ENCODE results near the gene TOX4. TPM values are rescaled to one million over a fixed set of nuclear protein-coding genes. Genes with fewer than 3 reads are reported as not detected.
"Not testable (repeated sequence)": the region's sequence is repeated elsewhere in the genome, so short reads cannot be mapped to it uniquely, and the experiment has no call there.

The TOX4 gene
- total RNA-seq, 1 experiment from 2014 or later: 21.2 TPM

- in situ Hi-C loops (cut with HindIII; ENCODE audit: low pct_unique_long_range_greater_than_20kb, low sequenced_read_pairs): no loop called here
- peak; percentile 33 for DNase-seq (ENCODE audit: low read depth, low spot score)
Measured at GRCh38 chr14:21525962-21526671, 49.1 kb downstream of the TOX4 start, which contains the start of gene SALL2. TSS of gene SALL2 (minus strand) at chr14:21526346. CDS start at chr14:21526127, 219 bp downstream.

GRCh38 chr14:21526672-21527317, 49.8 kb downstream of the TOX4 start:
- no peak for DNase-seq (ENCODE audit: low read depth, low spot score)
- in situ Hi-C loops (cut with HindIII; ENCODE audit: low pct_unique_long_range_greater_than_20kb, low sequenced_read_pairs): no loop called here

- DNase-seq (ENCODE audit: low read depth, low spot score): no peak
- in situ Hi-C loops (cut with HindIII; ENCODE audit: low pct_unique_long_range_greater_than_20kb, low sequenced_read_pairs): no loop called here
Measured at GRCh38 chr14:21527318-21527679, 50.3 kb downstream of the TOX4 start.

GRCh38 chr14:21528381-21529348, 51.7 kb downstream of the TOX4 start:
- no peak for DNase-seq (ENCODE audit: low read depth, low spot score)
- in situ Hi-C loops (cut with HindIII; ENCODE audit: low pct_unique_long_range_greater_than_20kb, low sequenced_read_pairs): no loop called here

GRCh38 chr14:21529515-21529914, 52.5 kb downstream of the TOX4 start:
- in situ Hi-C loops (cut with HindIII; ENCODE audit: low pct_unique_long_range_greater_than_20kb, low sequenced_read_pairs): no loop called here
- no peak for DNase-seq (ENCODE audit: low read depth, low spot score)

- DNase-seq (ENCODE audit: low read depth, low spot score): no peak
- in situ Hi-C loops (cut with HindIII; ENCODE audit: low pct_unique_long_range_greater_than_20kb, low sequenced_read_pairs): no loop called here
Measured at GRCh38 chr14:21533294-21533693, 56.3 kb downstream of the TOX4 start.

- in situ Hi-C loops (cut with HindIII; ENCODE audit: low pct_unique_long_range_greater_than_20kb, low sequenced_read_pairs): no loop called here
- DNase-seq (ENCODE audit: low read depth, low spot score): no peak
Measured at GRCh38 chr14:21534576-21534975, 57.6 kb downstream of the TOX4 start.

- in situ Hi-C loops (cut with HindIII; ENCODE audit: low pct_unique_long_range_greater_than_20kb, low sequenced_read_pairs): no loop called here
- no peak for DNase-seq (ENCODE audit: low read depth, low spot score)
Measured at GRCh38 chr14:21535545-21536417, 58.8 kb downstream of the TOX4 start.

GRCh38 chr14:21536418-21537089, 59.6 kb downstream of the TOX4 start:
- no peak for DNase-seq (ENCODE audit: low read depth, low spot score)
- in situ Hi-C loops (cut with HindIII; ENCODE audit: low pct_unique_long_range_greater_than_20kb, low sequenced_read_pairs): no loop called here

- in situ Hi-C loops (cut with HindIII; ENCODE audit: low pct_unique_long_range_greater_than_20kb, low sequenced_read_pairs): no loop called here
Measured at GRCh38 chr14:21537090-21537424, 60.1 kb downstream of the TOX4 start.

GRCh38 chr14:21539189-21539940, 62.4 kb downstream of the TOX4 start:
- DNase-seq (ENCODE audit: low read depth, low spot score): no peak
- in situ Hi-C loops (cut with HindIII; ENCODE audit: low pct_unique_long_range_greater_than_20kb, low sequenced_read_pairs): no loop called here

More at GRCh38 chr14:21537090-21537424, 60.1 kb downstream of the TOX4 start:
- DNase-seq (ENCODE audit: low read depth, low spot score): no peak

GRCh38 chr14:21541413-21542074, 64.5 kb downstream of the TOX4 start:
- DNase-seq (ENCODE audit: low read depth, low spot score): no peak
- in situ Hi-C loops (cut with HindIII; ENCODE audit: low pct_unique_long_range_greater_than_20kb, low sequenced_read_pairs): no loop called here

GRCh38 chr14:21543521-21543960, 66.5 kb downstream of the TOX4 start:
- no peak for DNase-seq (ENCODE audit: low read depth, low spot score)

GRCh38 chr14:21543963-21544362, 67.0 kb downstream of the TOX4 start:
- in situ Hi-C loops (cut with HindIII; ENCODE audit: low pct_unique_long_range_greater_than_20kb, low sequenced_read_pairs): no loop called here
- no peak for DNase-seq (ENCODE audit: low read depth, low spot score)

More at GRCh38 chr14:21543521-21543960, 66.5 kb downstream of the TOX4 start:
- in situ Hi-C loops (cut with HindIII; ENCODE audit: low pct_unique_long_range_greater_than_20kb, low sequenced_read_pairs): no loop called here

- DNase-seq (ENCODE audit: low read depth, low spot score); in situ Hi-C loops (cut with HindIII; ENCODE audit: low pct_unique_long_range_greater_than_20kb, low sequenced_read_pairs): not testable (repeated sequence)
Measured at GRCh38 chr14:21544588-21544987, 67.6 kb downstream of the TOX4 start.

Data from SK-MEL-5 (cell line).